NCI-H146 treated with DMSO at 0.1 percent for 48 hours (cell line): Measurements from ENCODE around the gene OR2J2.
"Not testable (repeated sequence)": the region's sequence is repeated elsewhere in the genome, so short reads cannot be mapped to it uniquely, and the experiment has no call there.

Experiments
- DNase-seq: peaks from one replicate; lab custom pipeline; 2025; ENCODE audit not compliant: unreplicated experiment; lab: John Stamatoyannopoulos, UW

The OR2J2 gene

DNA sequence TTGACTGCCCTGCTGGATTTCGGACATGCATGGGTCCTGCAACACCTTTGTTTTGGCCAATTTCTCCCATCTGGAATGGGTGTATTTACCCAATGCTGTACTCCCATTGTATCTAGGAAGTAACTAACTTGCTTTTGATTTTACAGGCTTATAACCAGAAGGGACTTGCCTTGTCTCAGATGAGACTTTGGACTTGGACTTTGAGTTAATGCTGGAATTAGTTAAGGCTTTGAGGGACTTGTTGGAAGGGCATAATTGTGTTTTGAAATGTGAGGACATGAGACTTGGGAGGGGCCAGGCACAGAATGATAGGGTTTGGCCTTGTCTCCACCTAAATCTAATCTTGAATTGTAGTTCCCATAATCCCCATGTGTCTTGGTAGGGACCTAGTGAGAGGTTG, 47.3 kb downstream of the OR2J2 start:
- not testable (repeated sequence) for DNase-seq
